LoVo (cell line): ENCODE results near the gene SLC35F4.
A peak's percentile ranks its signal among the peaks of the same experiment; 100 is the strongest.
"Not testable (repeated sequence)": the region's sequence is repeated elsewhere in the genome, so short reads cannot be mapped to it uniquely, and the experiment has no call there.

Experiments used
- DNase-seq: peaks from one replicate; pipeline ENCODE4 v3.0.0-alpha.2; 2016; ENCODE audit warnings: low spot score

Gene SLC35F4

GRCh38 chr14:57797160-57797559, 68.7 kb downstream of the SLC35F4 start:
- DNase-seq = no peak

- DNase-seq = no peak
Observed at GRCh38 chr14:57796556-57796955, 69.3 kb downstream of the SLC35F4 start.

GRCh38 chr14:57785058-57785457, 80.8 kb downstream of the SLC35F4 start:
- DNase-seq = no peak

- no peak for DNase-seq
Observed at GRCh38 chr14:57771801-57772200, 94.1 kb downstream of the SLC35F4 start.

GRCh38 chr14:57769863-57770523, 95.9 kb downstream of the SLC35F4 start:
- no peak for DNase-seq

- no peak for DNase-seq
Observed at GRCh38 chr14:57761800-57762199, 104.1 kb downstream of the SLC35F4 start.

- DNase-seq = no peak
Observed at GRCh38 chr14:57760896-57761295, 105.0 kb downstream of the SLC35F4 start.

GRCh38 chr14:57755018-57755521, 110.8 kb downstream of the SLC35F4 start:
- DNase-seq = no peak

GRCh38 chr14:57754527-57754926, 111.4 kb downstream of the SLC35F4 start:
- no peak for DNase-seq

GRCh38 chr14:57753821-57754220, 112.1 kb downstream of the SLC35F4 start:
- DNase-seq = no peak

GRCh38 chr14:57752142-57752695, 113.7 kb downstream of the SLC35F4 start:
- DNase-seq = not testable (repeated sequence)

GRCh38 chr14:57751400-57751799, 114.5 kb downstream of the SLC35F4 start:
- DNase-seq = no peak

- no peak for DNase-seq
Observed at GRCh38 chr14:57749267-57749666, 116.6 kb downstream of the SLC35F4 start.

- DNase-seq = no peak
Observed at GRCh38 chr14:57748279-57748678, 117.6 kb downstream of the SLC35F4 start.

GRCh38 chr14:57747036-57747435, 118.9 kb downstream of the SLC35F4 start:
- DNase-seq = peak; percentile 59

- no peak for DNase-seq
Observed at GRCh38 chr14:57746563-57746962, 119.3 kb downstream of the SLC35F4 start.

GRCh38 chr14:57739516-57739915, 126.4 kb downstream of the SLC35F4 start:
- DNase-seq = no peak

- no peak for DNase-seq
Observed at GRCh38 chr14:57737598-57737997, 128.3 kb downstream of the SLC35F4 start.

GRCh38 chr14:57736391-57736790, 129.5 kb downstream of the SLC35F4 start:
- DNase-seq = no peak

GRCh38 chr14:57735276-57735675, 130.6 kb downstream of the SLC35F4 start:
- DNase-seq = no peak

GRCh38 chr14:57732463-57733285, 133.2 kb downstream of the SLC35F4 start:
- DNase-seq = no peak

- no peak for DNase-seq
Observed at GRCh38 chr14:57729208-57730187, 136.4 kb downstream of the SLC35F4 start.
